Left ventricle myocardium inferior (tissue), 1 donor: ENCODE data around the gene CTNNA2. TPM values are rescaled to one million over a fixed set of nuclear protein-coding genes. Genes with fewer than 3 reads are reported as not detected.

ENCODE experiments used
- DNase-seq: peaks from one replicate; pipeline ENCODE4 v3.0.0-alpha.2; 2020
- H3K27ac ChIP-seq: fragments of 200-600 bp; replicated peaks from 2 replicates; pipeline ENCODE4 v1.8.0; 2021
- H3K27me3 ChIP-seq: fragments of 200-600 bp; 2 replicates; pipeline ENCODE4 v1.8.0; 2021; ENCODE audit warnings: low read depth
- H3K36me3 ChIP-seq: fragments of 200-600 bp; 2 replicates; pipeline ENCODE4 v1.8.0; 2021
- H3K4me1 ChIP-seq: fragments of 200-600 bp; 2 replicates; pipeline ENCODE4 v1.8.0; 2021
- H3K4me3 ChIP-seq: fragments of 200-600 bp; 2 replicates; pipeline ENCODE4 v1.8.0; 2021; ENCODE audit warnings: mild to moderate bottlenecking, moderate library complexity
- H3K9me3 ChIP-seq: fragments of 200-600 bp; replicated peaks from 2 replicates; pipeline ENCODE4 v1.8.0; 2021
- intact Hi-C: fragments of 100-400 bp; cut with micrococcal nuclease; formaldehyde crosslinking; loops from one replicate; pipeline ENCODE4 v1.11.0; 2022
- total RNA-seq: library from RNA; stranded (reverse); fragmentation: NEBNext Ultra II Directional; extraction: Animal tissue kit (Norgen Biotek cat#: 25700); gene quantifications from one replicate; pipeline ENCODE4 v1.2.1, GENCODE V29; 2021
- TF ChIP-seq, protein P1 (sequence below): fragments of 200-600 bp; IDR thresholded peaks from 2 replicates; pipeline ENCODE4 v1.8.0; 2021; ENCODE audit warnings: antibody characterized with exemption, mild to moderate bottlenecking, borderline replicate concordance
- donor health status: DM: no; HTN: yes; CAD: no; lungs with severe emphysema.

Gene CTNNA2
- total RNA-seq, 1 donor from 2014 or later: not detected

DNA sequence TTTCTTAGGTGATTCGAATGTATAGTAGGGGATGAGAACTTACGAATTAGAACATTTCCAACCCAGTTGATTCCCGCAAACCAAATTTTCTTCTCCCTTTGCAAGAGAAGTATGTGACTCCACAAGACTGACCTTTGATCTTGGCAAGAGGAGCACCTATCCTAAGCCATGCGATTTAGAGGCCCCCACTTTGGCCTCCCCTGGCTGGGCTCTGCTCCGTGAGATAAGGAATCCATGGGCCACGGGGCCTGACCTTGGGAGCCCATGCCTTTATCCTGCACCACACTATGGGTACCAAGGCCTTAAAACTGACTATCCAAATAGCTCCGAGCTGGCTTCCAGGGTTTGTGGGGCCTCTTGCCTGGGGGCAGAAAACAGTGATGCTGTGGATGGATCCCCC is 656.0 kb downstream of the CTNNA2 start:
- no peak for DNase-seq
- no peaks in the 10 kb centered on the region for H3K36me3 ChIP-seq

DNA sequence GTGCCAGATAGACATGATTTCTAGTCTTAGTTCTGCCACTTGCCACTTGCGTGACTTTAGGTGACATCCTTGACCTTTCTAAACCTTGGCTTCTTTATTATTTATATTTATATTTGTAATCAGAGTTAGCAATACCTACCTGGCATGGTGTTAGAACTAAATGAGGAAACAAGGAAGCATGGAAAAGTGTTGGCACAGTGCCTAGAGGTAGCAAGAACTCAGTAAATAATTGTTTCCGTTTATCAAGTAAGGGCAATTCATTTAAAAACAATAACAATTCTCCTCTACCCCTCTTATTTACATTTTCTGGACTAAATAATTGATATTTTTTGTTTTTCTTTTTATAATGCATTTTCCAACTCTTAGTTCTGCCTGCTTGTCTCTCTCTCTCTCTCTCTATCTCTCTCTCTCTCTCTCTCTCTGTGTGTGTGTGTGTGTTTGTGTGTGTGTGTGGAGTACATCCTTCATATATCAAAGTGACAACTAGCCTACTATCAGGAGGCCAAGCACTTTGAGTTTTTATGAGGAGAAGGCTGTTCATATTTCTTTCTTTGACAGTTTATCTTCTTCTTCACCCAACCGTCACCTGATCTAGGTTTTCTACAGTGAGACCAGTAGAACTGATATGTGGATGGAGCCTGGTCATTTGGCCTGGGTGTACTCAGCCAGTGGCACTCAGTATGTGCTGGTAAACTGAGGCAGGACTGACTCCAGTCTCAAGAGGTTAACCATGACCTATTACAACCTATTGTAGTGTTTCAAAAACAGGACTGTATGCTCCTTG is 657.2 kb downstream of the CTNNA2 start:
- no peaks in the 10 kb centered on the region for H3K36me3 ChIP-seq
- no peaks in the 10 kb centered on the region for H3K9me3 ChIP-seq
- TF ChIP-seq, protein P1, sequence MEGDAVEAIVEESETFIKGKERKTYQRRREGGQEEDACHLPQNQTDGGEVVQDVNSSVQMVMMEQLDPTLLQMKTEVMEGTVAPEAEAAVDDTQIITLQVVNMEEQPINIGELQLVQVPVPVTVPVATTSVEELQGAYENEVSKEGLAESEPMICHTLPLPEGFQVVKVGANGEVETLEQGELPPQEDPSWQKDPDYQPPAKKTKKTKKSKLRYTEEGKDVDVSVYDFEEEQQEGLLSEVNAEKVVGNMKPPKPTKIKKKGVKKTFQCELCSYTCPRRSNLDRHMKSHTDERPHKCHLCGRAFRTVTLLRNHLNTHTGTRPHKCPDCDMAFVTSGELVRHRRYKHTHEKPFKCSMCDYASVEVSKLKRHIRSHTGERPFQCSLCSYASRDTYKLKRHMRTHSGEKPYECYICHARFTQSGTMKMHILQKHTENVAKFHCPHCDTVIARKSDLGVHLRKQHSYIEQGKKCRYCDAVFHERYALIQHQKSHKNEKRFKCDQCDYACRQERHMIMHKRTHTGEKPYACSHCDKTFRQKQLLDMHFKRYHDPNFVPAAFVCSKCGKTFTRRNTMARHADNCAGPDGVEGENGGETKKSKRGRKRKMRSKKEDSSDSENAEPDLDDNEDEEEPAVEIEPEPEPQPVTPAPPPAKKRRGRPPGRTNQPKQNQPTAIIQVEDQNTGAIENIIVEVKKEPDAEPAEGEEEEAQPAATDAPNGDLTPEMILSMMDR: no peak
- H3K27ac ChIP-seq: no peak overlapping the region
- H3K4me3 ChIP-seq: no peak overlapping the region
- DNase-seq: no peak
- no peaks in the 10 kb centered on the region for H3K4me1 ChIP-seq
- no peaks in the 10 kb centered on the region for H3K27me3 ChIP-seq
- intact Hi-C loops: no loop called here

More for the DNA sequence above, 656.0 kb downstream of the CTNNA2 start:
- H3K9me3 ChIP-seq: no peaks in the 10 kb centered on the region
- H3K4me1 ChIP-seq: no peaks in the 10 kb centered on the region
- no peak overlapping the region for H3K27ac ChIP-seq
- H3K4me3 ChIP-seq: no peak overlapping the region
- TF ChIP-seq, protein P1: no peak
- H3K27me3 ChIP-seq: no peaks in the 10 kb centered on the region
- intact Hi-C loops: no loop called here

DNA sequence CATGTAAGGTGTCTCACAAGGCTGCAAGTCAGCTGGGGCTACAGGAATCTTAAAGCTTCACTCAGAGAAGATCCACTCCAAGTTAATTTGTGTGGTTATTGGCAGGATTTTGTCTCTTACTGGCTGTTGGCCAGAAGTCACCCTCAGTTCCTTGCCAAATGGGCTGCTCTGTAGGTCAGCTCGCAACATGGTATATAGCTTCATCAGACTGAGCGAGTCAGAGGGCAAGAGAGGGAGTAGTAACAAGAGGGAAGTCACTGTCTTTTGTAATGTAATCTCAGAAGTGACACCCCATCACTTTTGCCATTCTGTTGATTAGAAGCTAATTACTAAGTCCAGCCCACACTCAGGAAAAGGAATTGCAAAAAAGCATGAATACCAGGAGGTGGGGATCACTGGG is 672.2 kb downstream of the CTNNA2 start:
- TF ChIP-seq, protein P1: no peak
- intact Hi-C loops: no loop called here
- no peaks in the 10 kb centered on the region for H3K36me3 ChIP-seq
- peaks cover 13% of the 10 kb centered on the region for H3K4me1 ChIP-seq
- no peak overlapping the region for H3K4me3 ChIP-seq
- no peak overlapping the region for H3K27ac ChIP-seq
- H3K27me3 ChIP-seq: no peaks in the 10 kb centered on the region
- no peak for DNase-seq
- peaks cover 23% of the 10 kb centered on the region for H3K9me3 ChIP-seq

DNA sequence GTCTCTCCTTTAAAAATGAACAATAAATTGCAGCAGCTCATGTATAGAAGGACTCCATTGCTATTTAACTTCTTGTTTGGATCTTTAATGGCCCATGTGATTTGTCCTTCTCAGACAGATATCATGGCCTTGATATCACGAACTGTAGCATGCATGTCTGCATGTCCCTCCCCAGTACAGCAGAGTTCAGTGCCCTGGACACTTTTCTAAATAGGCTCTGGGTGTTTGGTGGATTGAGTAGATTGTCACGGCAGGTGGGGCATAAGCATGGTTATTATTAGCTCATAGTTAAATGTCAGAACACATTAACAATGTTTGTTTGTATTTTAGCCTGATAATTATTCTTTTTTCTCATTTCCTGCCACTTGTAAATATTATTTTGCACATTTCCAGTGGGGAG is 673.4 kb downstream of the CTNNA2 start:
- DNase-seq: no peak
- peaks cover 11% of the 10 kb centered on the region for H3K9me3 ChIP-seq
- peaks cover 13% of the 10 kb centered on the region for H3K4me1 ChIP-seq
- H3K36me3 ChIP-seq: no peaks in the 10 kb centered on the region
- no peak overlapping the region for H3K4me3 ChIP-seq
- TF ChIP-seq, protein P1: no peak
- intact Hi-C loops: no loop called here
- H3K27ac ChIP-seq: no peak overlapping the region
- H3K27me3 ChIP-seq: no peaks in the 10 kb centered on the region

DNA sequence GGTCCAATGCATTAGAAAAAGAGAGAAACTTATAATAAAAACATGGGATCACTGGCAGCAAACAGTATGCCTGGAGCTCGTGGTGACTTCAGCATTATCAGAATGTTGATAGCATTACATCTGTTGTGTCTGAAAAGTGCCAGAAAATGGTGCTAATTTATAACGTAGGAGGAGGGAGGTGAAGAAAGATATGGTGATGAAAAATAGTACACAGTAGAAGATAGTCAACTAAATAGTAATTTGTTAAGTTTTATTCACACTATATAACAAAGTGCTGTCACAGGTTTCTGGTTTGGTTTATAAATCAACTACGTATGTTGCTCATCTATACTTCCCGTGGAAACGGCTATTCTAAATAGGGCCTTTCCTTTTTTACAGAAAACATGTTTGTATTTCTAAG is 674.3 kb downstream of the CTNNA2 start:
- intact Hi-C loops: no loop called here
- Histone ChIP-seq H3K4me1 (peaks cover 13% of the 10 kb centered on the region), H3K9me3 (peaks cover 5% of the 10 kb centered on the region), H3K36me3 (no peaks in the 10 kb centered on the region), H3K27me3 (no peaks in the 10 kb centered on the region), H3K27ac (no peak overlapping the region), H3K4me3 (no peak overlapping the region)
- DNase-seq: no peak
- TF ChIP-seq, protein P1: no peak
